ENCODE results near the gene ATP1A2.

ATP1A2 gene

DNA sequence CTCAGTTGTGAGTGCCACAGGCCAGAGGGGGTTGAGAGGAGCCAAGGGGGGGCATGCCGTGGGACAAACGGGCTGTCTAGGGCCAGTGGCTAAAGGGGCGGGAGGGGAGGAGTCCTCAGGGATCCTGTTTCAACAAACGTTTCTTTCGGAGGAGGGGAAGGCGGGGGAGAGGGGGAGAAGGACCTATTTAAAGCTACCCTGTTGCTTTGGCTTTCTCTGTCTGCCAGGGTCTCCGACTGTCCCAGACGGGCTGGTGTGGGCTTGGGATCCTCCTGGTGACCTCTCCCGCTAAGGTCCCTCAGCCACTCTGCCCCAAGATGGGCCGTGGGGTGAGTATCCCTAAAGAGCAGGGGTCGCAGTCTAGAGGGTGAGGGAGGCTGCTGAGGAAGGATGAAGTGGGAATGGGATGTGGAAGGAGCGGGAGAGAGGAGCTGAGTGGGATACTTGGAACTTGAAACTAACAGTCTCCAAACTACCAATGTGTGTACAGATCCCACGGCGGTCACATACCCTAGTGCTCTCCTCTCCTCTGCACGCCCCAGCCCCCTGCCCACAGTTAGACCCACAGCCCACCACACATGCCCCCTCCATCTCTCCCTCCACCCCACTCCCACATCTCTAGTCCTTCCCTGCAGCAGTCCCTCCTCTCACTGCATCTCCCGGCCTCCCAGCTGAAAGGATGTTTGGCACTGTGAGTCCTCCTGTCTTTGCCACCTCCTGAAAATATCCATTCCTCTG is at the start of gene ATP1A2:
Gene ATP1A2 (plus strand): TSS at position 215 of the 738 bp plus-strand sequence. CDS start 103 bp downstream, at position 318.
- DNase-seq: no peak

GRCh38 chr1:160066829-160067745 is 48.5 kb upstream of the ATP1A2 start:
- no peak for DNase-seq

DNA sequence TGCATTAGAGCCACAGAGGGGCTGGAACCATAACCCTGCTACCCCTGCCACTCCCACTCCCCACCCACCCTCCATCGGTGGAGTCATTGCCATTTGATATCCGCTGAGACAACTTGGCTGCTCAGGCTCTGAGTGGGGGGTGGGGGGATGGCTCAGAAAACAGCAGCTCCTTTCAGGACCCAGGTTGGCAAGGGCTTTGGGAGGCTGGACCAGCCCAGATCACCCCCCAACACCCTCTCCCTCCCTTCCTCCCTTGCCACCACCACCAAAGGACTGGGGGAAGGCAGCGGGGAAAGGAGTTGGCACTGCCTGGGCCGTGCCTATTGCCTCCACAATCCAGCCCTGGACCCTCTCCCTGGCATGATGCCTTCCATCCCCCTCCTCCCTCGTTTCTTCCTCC is 47.3 kb upstream of the ATP1A2 start:
- no peak for DNase-seq

DNA sequence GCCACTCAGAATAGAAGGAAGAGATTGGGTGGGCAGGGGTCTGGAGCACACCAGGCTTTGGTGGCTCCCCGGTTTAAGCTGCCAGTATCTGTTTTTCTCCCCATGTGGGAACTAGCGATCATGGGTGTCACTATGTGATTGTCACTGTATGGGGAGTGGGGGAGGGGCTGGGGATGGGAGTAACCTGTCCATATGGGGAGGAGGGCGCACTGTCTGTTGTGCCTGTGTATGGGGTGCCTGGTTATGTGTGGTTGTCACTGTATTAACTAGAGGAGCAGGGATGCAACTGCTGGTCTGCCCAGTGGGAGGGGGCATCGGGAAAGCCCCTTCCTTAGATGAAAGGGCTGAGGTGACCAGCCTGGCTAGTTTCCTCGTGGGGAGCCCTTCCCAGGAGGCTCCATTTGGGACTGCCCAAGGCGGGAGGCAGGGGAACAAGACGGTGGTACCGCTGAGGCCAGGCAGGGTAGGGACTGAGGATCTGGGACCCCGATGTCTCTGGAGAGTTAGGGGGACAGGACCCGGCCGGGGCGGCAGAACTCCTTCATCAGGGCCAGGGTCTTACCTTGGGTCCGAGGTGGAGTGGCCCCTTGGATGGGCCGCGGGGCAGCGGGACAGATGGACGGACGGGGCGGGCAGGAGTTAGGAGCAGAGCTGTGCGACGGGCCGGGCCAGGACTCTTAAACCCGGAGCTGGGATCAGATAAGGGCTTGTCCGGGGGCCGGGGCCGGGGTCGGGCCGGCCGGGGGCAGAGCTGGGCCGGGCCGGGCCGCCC is 45.9 kb upstream of the ATP1A2 start, which contains the start of gene KCNJ10:
Gene KCNJ10 (minus strand): TSS at position 701 of the 772 bp plus-strand sequence. CDS start 27,628 bp downstream, outside the sequence.
- no peak for DNase-seq

- DNase-seq: peak; percentile 68 to 84 (median 70)
Measured at GRCh38 chr1:160070243-160071163, 45.1 kb upstream of the ATP1A2 start.

- DNase-seq: no peak
Measured at GRCh38 chr1:160071289-160071688, 44.3 kb upstream of the ATP1A2 start.

DNA sequence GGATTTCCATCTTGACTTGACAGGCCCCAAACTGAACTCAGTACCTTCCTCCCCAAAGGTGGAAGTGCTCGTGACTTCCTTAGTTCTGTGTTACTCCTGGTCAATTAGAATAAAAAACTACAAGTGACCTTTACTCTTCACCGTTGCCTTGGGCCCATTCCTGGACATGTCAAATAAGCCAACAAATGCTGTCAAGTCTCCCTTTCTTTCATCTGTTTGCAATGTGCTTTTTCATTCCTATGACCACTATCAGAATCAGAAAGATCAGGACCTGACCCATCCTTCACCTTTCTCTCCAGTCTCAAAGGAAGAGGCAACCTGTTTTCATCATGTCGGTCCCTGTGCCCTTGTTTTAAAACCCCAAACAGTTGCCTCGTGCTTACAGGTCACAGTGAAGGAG is 40.7 kb upstream of the ATP1A2 start:
- DNase-seq: no peak

GRCh38 chr1:160075836-160076235 is 39.7 kb upstream of the ATP1A2 start:
- DNase-seq: peak; percentile 75 to 92 (median 88)

DNA sequence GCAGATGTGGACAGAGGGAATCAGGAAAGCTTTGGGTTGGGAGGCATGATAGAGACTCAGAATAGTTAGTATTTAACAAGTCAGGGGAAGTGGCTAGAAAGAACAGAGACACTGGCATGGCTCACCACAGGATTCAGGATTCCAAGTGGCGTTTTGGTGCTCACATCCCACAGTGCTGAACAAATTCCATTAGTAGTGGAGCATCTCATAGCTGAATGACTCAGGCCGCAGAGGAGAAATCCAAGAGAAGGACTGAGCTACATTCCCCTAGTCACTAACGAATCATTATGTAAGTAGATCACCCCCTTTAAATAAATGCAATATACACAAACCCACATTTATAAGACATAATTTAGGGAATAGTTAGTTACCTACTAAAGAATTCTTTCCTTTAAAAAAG is 39.3 kb upstream of the ATP1A2 start:
- DNase-seq: peak; percentile 31 to 49 (median 42)

DNA sequence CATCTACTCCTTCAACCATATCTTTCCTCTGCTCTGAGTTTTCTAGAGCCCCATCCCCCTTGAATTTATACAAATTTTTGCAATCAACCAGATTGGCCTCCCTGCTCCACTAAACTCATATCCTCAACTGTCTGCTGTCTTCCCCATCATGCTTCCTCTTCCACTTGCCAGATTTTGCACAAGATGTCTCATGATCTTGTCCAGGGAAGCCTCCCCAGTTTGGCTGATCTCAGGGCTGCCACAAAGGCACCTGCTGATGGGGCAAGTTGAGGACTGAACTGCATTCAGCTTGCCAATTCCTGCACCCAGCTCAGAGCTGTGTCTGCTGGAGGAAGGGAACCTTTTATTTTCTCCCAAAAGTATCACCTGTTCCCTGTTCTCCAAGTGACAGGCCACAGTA is 38.1 kb upstream of the ATP1A2 start:
- peak; percentile 70 to 71 (median 71) for DNase-seq

DNA sequence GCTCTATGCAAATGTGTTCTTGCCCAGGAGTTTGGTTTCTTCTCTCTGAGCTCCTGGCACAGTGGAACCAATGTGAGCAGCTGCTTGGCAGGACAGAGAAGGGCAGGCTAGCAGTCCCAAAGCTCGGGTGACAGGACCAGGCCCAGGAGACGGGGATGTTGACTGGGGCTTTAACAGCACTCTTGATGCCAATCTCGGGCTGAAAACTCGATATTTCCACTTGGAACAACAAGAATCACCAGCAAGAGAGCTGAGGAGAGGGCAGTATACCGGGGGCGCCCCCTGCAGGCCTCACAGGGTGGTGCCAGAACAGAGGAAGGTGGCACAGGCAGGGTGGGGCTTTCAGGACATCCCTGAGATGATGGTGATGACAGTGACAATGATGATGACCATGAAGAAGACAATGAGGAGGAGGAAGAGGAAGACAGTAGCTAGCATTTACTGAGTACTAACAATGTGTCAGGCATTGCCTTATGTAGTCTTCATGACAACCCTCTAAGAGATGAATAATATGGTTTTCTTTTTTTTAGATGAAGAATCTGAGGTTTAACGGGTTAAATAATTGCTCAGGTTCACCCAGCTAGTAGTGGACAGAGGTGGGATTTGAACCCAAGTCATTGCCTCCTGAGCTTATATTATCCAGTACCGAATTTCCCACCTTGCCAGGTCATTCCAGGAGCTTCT is 36.9 kb upstream of the ATP1A2 start:
- DNase-seq: peak; percentile 70 to 81 (median 70)

GRCh38 chr1:160079448-160079847 is 36.1 kb upstream of the ATP1A2 start:
- DNase-seq: no peak

GRCh38 chr1:160080381-160081100 is 35.0 kb upstream of the ATP1A2 start:
- DNase-seq: no peak

- peak; percentile 23 to 37 (median 29) for DNase-seq
Measured at GRCh38 chr1:160081261-160081936, 34.2 kb upstream of the ATP1A2 start, which contains the start of gene KCNJ9. Gene KCNJ9 (plus strand): TSS chr1:160081538. CDS start chr1:160084031, 2,493 bp downstream.

DNA sequence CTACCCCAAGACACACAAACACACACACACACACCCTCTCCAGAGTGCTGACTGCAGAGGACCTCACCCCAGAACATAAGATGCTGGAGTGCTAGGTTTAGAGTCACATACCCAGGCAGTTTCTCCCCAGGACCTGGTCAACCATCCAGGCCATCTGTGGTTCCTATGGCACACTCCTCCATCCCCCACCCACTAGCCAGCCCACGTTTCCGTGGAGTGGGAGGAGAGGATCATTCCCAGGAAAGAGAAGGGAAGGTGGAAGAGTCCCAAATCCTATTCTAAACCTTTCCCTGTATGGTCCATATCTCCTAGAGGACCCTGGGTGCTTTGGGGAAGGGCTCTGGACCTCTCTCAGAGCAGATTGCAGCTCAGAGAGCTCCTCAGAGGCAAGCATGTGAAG is 33.1 kb upstream of the ATP1A2 start:
- no peak for DNase-seq

DNA sequence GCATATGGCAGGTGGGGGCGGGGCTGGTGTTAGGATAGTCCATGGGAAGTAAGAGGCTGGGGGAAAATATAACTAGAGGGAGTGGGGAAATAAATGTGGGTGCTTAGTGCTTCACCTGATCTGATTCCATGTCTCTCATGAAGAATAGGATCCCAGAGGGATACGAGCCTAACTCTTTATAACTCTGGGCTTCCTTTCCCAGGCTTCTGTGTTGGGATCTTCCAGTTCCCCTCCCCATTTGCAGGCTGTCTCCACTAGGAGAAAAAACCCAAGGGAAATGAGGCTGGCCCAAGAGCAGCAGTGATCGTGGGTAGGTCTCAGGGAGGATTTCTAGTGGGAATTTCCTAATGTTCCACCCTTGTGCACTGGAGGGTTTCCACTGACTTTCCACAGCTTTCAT is 32.6 kb upstream of the ATP1A2 start:
- DNase-seq: peak in 2 of 3 donors; percentile 17 to 25

DNA sequence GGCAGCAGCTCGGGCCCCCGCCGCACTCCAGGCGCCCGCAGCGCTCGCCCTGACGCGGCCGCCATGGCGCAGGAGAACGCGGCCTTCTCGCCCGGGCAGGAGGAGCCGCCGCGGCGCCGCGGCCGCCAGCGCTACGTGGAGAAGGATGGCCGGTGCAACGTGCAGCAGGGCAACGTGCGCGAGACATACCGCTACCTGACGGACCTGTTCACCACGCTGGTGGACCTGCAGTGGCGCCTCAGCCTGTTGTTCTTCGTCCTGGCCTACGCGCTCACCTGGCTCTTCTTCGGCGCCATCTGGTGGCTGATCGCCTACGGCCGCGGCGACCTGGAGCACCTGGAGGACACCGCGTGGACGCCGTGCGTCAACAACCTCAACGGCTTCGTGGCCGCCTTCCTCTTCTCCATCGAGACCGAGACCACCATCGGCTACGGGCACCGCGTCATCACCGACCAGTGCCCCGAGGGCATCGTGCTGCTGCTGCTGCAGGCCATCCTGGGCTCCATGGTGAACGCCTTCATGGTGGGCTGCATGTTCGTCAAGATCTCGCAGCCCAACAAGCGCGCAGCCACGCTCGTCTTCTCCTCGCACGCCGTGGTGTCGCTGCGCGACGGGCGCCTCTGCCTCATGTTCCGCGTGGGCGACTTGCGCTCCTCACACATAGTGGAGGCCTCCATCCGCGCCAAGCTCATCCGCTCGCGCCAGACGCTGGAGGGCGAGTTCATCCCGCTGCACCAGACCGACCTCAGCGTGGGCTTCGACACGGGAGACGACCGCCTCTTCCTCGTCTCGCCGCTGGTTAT is 31.4 kb upstream of the ATP1A2 start:
- peak in 2 of 3 donors; percentile 20 to 50 for DNase-seq

- no peak for DNase-seq
Measured at GRCh38 chr1:160084771-160085321, 30.7 kb upstream of the ATP1A2 start.
